ENCODE results near the gene NRL.

NRL gene

DNA sequence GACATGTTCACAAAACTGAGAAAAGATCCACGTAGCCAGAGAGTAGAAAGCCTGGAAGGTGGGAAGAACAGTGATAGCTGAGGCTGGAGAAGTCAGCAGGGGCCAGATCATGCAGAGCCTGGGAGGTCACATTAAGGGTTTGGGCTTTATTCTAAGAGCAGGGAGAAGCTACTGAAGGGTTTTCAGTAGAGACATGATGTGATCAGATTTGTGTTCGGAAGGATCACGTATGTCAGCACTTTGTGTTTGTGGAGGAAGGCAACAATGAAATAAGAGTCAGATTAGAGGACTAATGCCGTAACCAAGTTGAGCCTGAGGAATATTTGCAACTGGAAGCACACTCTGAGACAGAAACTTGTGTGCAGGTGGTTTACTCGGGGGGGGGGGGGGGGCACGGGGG, 24.9 kb downstream of the NRL start:
- no peak for DNase-seq (ENCODE audit: insufficient read length, low spot score)
- TF ChIP-seq TAF1 (IDR thresholded peaks at IDR 0.05; ENCODE audit: low read depth, low read length) (no peak), POLR2AphosphoS5 (IDR thresholded peaks at IDR 0.05; ENCODE audit: low read depth, low read length) (no peak), SPI1 (IDR thresholded peaks at IDR 0.05; ENCODE audit: low read depth, low read length) (no peak), POU2F2 (IDR thresholded peaks at IDR 0.05; ENCODE audit: low read depth, low read length) (no peak), POLR2A (IDR thresholded peaks at IDR 0.05; ENCODE audit: low read depth, low read length) (no peak), PAX5 (IDR thresholded peaks at IDR 0.05; ENCODE audit: insufficient read depth, low read length, severe bottlenecking) (no peak)
- FAIRE-seq = no peak

DNA sequence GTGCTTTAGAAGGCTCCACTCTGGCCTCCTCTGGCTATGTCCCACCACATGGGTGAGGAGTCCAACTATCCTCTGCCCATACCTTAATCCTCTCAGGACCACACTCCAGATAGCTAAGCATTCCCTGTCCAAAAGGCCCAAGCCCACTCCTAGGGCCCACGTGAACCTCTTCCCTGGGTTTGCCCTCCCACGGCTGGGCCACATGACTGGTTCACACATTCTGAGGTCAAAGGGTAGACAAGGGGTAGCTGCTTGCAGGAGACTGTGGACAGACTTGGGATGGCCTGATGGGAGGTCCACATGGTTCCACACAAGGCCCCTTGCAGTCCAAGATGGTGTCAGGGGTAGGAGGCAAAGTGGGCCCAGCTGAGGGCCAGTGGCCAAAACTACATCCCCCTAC, 26.7 kb downstream of the NRL start:
- TF ChIP-seq SPI1 (IDR thresholded peaks at IDR 0.05; ENCODE audit: low read depth, low read length) (no peak), PAX5 (IDR thresholded peaks at IDR 0.05; ENCODE audit: insufficient read depth, low read length, severe bottlenecking) (no peak), POU2F2 (IDR thresholded peaks at IDR 0.05; ENCODE audit: low read depth, low read length) (no peak), TAF1 (IDR thresholded peaks at IDR 0.05; ENCODE audit: low read depth, low read length) (no peak), POLR2AphosphoS5 (IDR thresholded peaks at IDR 0.05; ENCODE audit: low read depth, low read length) (no peak), POLR2A (IDR thresholded peaks at IDR 0.05; ENCODE audit: low read depth, low read length) (no peak)
- FAIRE-seq = no peak
- DNase-seq (ENCODE audit: insufficient read length, low spot score) = no peak

DNA sequence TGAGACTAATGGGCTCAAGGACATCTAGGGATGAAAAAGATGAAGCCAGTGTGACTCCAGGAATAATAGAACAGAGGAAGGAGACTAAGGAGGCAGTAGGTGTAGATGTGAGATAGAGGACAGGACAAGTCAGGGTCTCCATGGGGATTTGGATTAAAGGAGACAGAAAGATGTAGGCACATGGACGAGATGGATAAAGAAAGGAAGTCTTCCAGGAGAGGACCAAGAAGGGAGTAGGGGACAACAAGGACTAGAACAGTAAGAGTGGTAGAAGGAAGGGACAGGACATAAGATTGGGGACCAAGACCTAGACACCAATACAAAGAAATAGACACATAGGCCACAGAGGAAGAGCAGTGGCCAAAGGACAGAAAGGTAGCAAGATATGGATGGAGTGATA, 27.7 kb downstream of the NRL start:
- FAIRE-seq (no peak), DNase-seq (ENCODE audit: insufficient read length, low spot score) (no peak)
- TF ChIP-seq POLR2A (IDR thresholded peaks at IDR 0.05; ENCODE audit: low read depth, low read length) (no peak), POU2F2 (IDR thresholded peaks at IDR 0.05; ENCODE audit: low read depth, low read length) (no peak), POLR2AphosphoS5 (IDR thresholded peaks at IDR 0.05; ENCODE audit: low read depth, low read length) (no peak), PAX5 (IDR thresholded peaks at IDR 0.05; ENCODE audit: insufficient read depth, low read length, severe bottlenecking) (no peak), TAF1 (IDR thresholded peaks at IDR 0.05; ENCODE audit: low read depth, low read length) (no peak), SPI1 (IDR thresholded peaks at IDR 0.05; ENCODE audit: low read depth, low read length) (no peak)

DNA sequence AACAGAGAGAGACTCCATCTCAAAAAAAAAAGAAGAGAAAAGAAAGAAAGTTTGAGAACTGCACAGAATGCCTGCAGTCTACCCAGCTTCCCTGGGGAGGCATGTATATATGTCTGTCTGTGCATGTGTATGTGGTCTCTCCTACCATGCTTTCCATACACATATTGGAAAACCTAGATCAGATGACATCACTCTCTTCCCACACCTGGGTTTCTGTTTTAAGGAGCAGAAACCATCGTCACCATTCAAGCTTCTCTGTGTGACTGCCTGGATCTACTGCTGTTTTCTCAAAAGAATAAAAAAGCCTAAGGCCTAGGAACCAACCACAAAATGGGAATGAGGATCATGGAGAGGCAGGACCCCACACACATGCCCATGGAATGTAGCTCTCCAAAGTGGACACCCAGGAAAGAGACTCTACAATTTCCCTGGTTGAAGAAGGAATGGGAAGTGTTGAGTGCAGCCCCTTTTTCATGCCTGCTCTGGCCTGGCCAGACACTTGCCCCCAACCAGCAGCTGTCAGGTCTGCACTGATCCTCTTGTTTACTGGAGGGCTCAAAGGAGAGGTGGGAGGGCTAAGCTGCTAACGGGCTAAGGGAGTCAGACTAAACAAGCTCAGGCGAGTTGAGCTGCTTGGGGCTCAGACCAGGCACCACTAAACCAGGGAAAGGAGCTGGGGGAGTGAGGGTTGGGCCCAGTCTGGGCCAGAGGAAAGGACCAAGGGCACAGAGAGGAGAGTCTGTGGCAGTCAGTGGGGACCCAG, 28.4 kb downstream of the NRL start:
- no peak for TF ChIP-seq POU2F2 (IDR thresholded peaks at IDR 0.05; ENCODE audit: low read depth, low read length)
- TF ChIP-seq POLR2A (IDR thresholded peaks at IDR 0.05; ENCODE audit: low read depth, low read length) = no peak
- no peak for TF ChIP-seq TAF1 (IDR thresholded peaks at IDR 0.05; ENCODE audit: low read depth, low read length)
- TF ChIP-seq POLR2AphosphoS5 (IDR thresholded peaks at IDR 0.05; ENCODE audit: low read depth, low read length) = no peak
- no peak for TF ChIP-seq PAX5 (IDR thresholded peaks at IDR 0.05; ENCODE audit: insufficient read depth, low read length, severe bottlenecking)
- TF ChIP-seq SPI1 (IDR thresholded peaks at IDR 0.05; ENCODE audit: low read depth, low read length) = no peak
- DNase-seq (ENCODE audit: insufficient read length, low spot score) (no peak), FAIRE-seq (no peak)

DNA sequence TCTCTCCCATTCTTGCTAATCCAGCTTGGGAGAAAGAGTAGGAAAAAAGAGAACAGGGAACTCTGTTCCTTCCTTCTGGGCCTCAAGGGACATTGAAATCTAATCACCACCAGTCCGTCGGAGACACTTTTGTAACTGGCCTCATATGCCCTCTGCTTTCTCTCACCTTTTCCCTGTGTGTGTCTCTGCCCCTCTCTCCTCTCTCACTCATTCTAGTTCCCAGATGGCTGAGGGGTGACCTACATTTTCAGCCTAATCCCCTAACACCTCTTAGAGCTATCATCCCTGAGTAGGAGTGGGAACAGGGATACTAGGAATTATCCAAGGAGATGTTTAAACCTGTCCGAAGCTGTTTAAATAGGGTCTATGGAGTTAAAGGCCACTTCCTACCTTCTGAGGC, 29.5 kb downstream of the NRL start:
- FAIRE-seq (no peak), DNase-seq (ENCODE audit: insufficient read length, low spot score) (no peak)
- TF ChIP-seq POLR2AphosphoS5 (IDR thresholded peaks at IDR 0.05; ENCODE audit: low read depth, low read length) (no peak), TAF1 (IDR thresholded peaks at IDR 0.05; ENCODE audit: low read depth, low read length) (no peak), POLR2A (IDR thresholded peaks at IDR 0.05; ENCODE audit: low read depth, low read length) (no peak), PAX5 (IDR thresholded peaks at IDR 0.05; ENCODE audit: insufficient read depth, low read length, severe bottlenecking) (no peak), POU2F2 (IDR thresholded peaks at IDR 0.05; ENCODE audit: low read depth, low read length) (no peak), SPI1 (IDR thresholded peaks at IDR 0.05; ENCODE audit: low read depth, low read length) (no peak)

DNA sequence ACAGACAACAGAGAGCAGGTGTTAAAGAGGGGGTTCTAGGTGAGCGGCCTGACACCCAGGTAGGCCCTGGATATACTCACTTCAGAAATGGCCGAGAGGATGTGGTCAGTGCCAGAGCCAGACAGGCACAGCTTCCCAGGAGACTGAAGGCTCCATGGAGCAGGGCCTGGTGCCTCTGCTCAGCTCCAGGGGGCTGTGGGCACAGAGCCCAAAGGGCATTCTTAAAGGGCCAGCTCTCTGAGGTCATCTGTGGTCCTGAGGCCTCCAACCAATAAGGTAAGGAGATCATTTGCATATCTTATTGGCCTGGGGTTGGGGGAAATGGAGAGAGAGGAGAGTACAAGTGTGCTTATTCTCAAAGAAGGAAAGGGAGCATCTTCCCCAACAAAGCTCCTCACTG, 30.3 kb downstream of the NRL start:
- no peak for DNase-seq (ENCODE audit: insufficient read length, low spot score)
- FAIRE-seq = no peak
- TF ChIP-seq POLR2A (IDR thresholded peaks at IDR 0.05; ENCODE audit: low read depth, low read length) (no peak), TAF1 (IDR thresholded peaks at IDR 0.05; ENCODE audit: low read depth, low read length) (no peak), POU2F2 (IDR thresholded peaks at IDR 0.05; ENCODE audit: low read depth, low read length) (no peak), SPI1 (IDR thresholded peaks at IDR 0.05; ENCODE audit: low read depth, low read length) (no peak), PAX5 (IDR thresholded peaks at IDR 0.05; ENCODE audit: insufficient read depth, low read length, severe bottlenecking) (no peak), POLR2AphosphoS5 (IDR thresholded peaks at IDR 0.05; ENCODE audit: low read depth, low read length) (no peak)

DNA sequence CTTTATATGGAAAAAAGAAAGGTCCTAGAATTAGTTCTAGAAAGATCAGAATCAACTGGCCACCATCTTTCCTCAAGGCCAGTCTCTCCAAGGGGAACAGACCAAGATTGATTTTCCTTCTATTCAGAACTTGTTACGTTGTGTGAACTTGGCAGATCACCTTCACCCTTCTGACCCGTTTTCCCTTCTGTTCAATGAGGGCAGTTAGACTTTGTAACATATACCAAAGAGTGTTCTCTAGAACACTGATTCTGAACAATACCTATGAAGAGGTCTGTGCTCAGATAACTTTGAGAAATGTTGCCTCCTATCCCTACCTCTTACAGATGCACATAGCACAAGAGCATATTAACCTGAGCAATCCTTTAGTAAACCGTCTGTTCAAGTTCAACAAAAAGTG, 31.3 kb downstream of the NRL start:
- DNase-seq (ENCODE audit: insufficient read length, low spot score) (no peak), FAIRE-seq (no peak)
- TF ChIP-seq POU2F2 (IDR thresholded peaks at IDR 0.05; ENCODE audit: low read depth, low read length) = no peak
- no peak for TF ChIP-seq POLR2AphosphoS5 (IDR thresholded peaks at IDR 0.05; ENCODE audit: low read depth, low read length)
- no peak for TF ChIP-seq TAF1 (IDR thresholded peaks at IDR 0.05; ENCODE audit: low read depth, low read length)
- no peak for TF ChIP-seq SPI1 (IDR thresholded peaks at IDR 0.05; ENCODE audit: low read depth, low read length)

DNA sequence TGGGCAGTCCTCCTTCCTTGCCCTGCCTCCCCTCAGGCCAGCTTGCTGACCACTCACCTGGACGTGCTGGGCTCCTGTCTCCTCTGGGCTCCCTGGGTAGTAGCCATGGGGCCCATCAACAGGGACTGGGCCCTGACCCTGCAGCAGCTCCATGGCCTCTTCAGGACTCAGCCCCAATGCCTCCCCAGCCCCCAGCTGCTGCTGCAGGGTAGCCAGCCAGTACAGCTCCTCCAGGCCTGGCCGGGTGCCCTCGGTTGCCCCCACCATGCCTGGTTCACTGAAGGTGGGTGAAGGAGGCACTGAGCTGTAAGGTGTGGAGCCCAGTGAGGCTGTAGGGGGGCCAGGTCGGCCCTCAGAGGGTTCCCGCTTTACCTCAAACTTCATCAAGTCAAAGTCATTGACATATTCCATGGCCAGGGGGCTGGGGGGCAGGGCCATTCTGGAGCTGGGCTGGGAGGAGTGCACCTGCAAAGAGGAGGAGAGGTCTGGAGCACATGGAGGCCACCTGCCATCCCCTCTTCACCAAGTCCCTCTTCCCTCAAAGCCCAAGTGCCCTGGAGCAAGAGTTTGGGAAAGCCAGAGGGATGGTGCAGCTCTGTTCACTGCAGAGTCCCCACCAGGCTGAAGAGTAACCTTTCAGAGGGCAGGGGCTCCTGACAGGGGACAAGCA, 32.2 kb downstream of the NRL start:
- no peak for DNase-seq (ENCODE audit: insufficient read length, low spot score)
- no peak for FAIRE-seq
- TF ChIP-seq PAX5 (IDR thresholded peaks at IDR 0.05; ENCODE audit: insufficient read depth, low read length, severe bottlenecking) (no peak), SPI1 (IDR thresholded peaks at IDR 0.05; ENCODE audit: low read depth, low read length) (no peak), POLR2A (IDR thresholded peaks at IDR 0.05; ENCODE audit: low read depth, low read length) (no peak), TAF1 (IDR thresholded peaks at IDR 0.05; ENCODE audit: low read depth, low read length) (no peak), POU2F2 (IDR thresholded peaks at IDR 0.05; ENCODE audit: low read depth, low read length) (no peak), POLR2AphosphoS5 (IDR thresholded peaks at IDR 0.05; ENCODE audit: low read depth, low read length) (no peak)

DNA sequence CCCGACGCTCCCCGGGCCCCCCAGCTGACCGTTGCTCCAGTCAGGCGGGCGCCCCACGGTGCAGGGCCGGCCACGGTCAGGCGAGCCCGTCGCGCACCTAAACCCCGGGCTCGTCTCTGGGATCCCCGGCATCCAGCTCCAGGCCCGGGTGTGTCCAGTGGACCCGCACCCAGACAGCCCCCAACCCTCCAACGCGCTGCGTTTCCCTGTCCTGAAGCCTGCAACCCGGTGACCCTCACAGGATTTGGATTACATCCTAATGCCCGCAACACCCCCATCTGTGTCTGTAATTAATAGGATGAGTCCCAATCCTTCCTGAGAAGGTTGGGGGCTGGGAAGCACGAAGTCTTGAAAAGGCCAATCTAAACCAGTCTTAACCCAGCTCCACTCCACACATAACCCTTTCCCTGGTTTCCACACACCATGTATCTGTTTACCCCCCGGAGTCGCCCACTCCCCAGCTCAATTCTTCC, 33.0 kb downstream of the NRL start:
- no peak for FAIRE-seq
- DNase-seq (ENCODE audit: insufficient read length, low spot score) = no peak
- TF ChIP-seq SPI1 (IDR thresholded peaks at IDR 0.05; ENCODE audit: low read depth, low read length) = no peak
